HG03159 (cell line): ENCODE results near the gene FASN.
A peak's percentile ranks its signal among the peaks of the same experiment; 100 is the strongest.

Source experiments
- ATAC-seq: cut with Tn5 transposase; IDR thresholded peaks from one replicate; pipeline ENCODE4 v1.9.1; 2021; ENCODE audit warnings: mild to moderate bottlenecking, moderate library complexity; ENCODE audit not compliant: unreplicated experiment

The FASN gene

DNA sequence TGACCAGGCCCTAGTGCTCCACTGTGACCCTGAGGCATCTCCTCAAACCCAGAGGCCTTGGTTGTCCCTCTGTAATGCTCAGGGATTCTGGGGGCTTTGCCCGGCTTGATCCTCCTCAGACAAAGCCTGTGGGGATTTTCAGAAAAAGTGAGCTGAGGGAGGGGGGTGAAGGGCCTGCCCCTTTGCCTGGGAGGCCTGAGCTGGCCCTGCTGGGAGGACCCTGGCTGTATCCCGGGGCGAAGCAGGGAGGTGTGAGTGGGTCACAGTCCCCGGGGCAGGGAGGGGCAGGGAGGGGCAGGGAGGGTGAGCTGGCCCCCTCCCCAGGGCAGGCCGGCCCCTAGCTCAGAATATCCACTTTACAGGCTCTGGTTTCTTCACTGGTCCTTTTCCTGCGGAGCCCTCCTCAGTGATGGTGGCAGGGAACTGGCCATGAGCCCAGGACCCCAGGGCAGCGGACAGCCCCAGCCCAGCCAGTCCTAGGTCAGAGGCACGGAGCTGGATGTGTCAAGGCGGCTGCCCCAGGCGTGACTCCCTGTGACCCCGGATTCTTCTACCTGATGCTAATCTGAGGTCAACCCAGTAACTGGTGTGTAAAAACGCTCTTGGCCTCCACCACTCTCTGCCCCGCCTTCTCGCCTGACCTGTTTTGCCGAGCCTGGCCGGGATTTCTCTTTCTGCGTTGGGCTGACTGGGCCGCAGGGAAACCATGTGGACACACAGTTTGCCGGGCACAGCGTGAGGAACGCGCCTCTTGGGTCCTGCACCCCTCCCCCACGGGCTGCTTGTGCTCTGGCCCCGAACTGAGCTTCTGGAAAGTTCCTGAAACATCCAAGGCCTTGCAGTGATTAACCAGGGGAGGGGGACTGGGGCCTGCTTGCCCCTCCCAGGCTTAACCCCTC lies 5.8 kb upstream of the FASN start:
- no peak for ATAC-seq

DNA sequence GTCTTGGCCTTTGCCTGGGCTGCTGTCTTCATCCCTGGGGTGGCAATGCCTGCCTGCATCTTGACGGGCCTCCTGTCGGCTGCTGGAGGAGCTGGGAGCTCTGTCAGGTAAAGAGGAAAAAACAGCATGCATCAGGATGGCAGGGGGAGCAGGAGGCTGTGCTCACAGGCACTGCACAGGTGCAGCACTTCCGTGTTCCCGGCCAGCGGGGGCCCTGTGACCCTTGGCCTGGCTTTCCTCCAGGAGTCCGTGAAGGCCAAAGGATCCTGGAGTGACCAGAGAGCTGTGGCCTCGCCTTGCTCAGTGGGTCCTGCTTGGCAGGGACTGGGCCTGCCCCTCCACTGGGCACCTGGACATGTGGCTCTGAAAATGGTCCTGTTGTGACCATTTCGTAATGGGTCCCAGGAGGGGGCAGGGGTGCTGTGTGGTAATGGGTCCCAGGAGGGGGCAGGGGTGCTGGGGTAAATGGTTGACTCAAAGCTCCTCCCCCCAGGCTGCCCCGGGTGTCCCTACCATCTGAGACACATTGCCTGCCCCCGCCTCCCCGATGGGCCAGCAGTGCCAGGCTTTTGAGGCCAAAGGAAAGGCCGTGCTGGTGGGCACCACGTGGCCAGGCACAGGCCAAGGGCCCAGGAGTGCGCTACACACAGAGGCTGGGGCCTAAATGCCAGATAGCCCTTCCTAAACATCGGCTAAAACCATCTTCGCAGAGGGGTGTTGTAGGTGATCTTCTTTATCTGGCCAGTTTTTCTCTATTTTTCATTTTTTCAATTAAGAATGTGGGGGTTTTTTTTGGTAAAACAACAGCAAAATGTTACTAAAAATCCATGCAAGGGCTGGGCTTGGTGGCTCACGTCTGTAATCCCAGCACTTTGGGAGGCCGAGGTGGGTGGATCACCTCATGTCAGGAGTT lies 4.0 kb upstream of the FASN start:
- ATAC-seq, result no peak

DNA sequence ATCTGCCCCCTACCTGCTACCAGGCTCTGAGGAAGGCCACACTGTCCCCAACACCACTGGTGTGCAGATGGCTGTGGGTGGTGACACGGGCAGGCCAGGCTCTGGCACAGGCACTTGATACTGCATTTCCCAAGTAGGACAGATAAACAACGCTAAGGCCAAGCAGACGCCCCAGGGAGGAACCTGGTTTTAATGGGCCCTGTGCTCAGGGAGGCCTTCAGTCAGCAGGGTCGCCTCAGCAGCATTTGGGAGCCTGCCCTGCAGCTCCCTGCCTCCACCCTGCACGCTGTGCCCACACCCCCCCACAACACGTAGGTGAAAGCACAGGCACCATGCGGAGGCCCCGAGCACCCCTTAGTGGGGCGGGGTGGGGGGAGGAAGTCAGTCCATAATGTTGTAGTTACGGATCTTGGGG lies 3.3 kb upstream of the FASN start:
- ATAC-seq, result no peak

- ATAC-seq, result no peak
Observed at GRCh38 chr17:82100502-82101298, 2.7 kb upstream of the FASN start.

DNA sequence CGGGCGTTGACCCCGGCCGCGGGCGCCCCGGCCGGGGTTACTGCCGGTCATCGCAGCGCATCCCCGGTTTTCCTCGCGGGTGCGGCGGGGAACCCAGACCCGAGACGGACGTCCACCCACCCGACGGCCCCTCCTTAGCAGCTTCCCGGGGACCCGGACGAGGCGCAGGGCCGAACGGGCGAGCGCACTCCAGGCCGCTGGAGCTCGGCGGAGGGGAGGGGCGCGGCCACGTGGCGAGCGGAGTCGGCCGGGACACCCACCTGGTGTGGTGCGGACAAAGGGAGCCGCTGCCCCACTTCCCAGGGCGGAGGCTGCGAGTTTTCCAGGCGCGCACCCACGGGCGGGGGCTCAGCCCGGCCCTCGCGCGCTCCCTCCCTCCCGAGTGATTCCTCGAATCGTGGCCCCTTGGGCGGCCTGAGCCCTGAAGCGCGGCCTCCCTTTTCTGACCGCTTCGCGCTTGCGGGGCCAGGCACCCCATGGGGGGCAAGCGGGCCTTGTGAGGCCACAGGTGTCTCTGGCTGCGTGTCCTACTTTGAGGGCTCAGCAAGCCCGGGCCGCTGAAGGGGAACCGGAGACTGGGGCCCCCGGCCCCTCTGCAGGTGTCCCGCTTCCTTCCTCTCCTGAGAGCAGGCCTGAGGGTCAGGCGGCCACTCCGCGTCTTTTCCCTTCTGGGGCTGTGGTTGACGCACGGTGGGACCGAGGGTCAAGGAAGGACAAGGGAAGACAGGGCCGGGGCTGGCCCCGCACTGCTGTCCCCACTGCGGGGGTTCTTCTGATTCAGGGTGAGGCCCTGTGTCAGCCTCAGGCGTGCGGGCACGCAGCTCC lies 1.1 kb upstream of the FASN start:
- peak; percentile 11 for ATAC-seq

GRCh38 chr17:82097919-82098168 lies 192 bp downstream of the FASN start:
- ATAC-seq, result no peak

- peak; percentile 0 for ATAC-seq
Observed at GRCh38 chr17:82097184-82097918, 685 bp downstream of the FASN start.

DNA sequence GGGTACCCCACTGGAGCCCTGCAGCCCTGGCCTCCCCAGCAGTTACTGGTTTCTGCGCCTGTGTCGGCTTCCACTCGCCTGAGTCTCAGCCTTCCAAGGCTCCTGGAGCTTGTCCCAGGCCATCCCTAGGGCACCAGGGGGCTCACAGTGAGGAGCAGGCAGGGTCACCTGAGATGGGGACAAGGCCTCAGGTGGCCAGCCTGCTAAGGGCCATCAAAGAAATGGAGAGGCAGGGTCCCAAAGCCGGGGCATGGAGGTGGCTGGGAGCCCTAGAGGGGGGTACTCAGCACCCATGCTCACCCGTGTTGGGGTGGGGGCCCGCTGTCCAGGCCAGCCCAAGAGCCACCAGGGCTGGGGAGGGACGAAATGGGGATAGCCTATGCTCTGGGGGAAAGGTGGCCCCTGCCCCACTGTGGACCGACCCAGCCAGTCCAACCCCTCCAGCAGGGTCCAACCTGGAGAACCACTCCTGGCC lies 1.3 kb downstream of the FASN start:
- no peak for ATAC-seq

DNA sequence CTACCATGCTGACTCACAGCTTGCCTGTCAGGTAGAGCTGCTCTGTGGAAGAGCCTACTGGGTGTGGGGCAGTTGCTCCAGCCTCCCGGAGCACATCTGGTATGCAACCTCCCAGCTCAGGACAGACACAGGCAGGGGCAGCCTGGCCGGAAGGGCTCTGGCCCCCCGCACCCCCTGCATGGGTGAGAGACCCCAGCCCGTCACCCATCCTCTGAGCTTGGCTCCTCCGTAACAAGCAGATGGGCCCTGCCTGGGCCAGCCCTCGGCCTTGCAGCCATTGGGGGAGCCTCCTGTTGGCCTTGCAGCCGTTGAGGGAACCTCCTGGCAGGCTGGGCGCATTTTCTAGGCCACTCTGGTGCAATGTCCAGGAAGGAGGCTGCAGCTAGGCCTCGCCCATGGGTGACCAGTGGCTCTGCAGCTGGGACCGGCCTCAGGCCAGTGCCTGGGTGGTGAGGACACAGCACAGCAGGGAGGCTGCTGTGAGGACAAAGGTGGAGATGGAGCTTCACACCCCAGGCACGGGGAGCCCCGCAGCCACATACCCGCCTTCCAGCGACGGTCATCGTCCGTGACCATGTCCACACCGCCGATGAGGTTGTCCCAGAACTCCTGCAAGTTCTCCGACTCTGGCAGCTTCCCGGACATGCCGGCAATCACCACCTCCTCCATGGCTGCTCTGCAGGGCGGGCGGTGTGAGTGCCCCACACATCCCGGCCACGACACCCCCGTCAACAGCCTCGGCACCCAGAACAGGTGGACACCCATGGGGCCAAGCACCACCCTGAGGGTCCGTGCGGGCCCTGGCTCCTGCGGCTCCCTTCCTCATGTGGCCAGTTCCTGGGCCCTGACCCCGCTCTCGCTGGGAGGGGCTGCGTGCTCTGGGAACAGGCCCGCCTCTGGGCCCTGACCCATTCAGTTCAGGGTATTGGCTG lies 2.0 kb downstream of the FASN start:
- no peak for ATAC-seq

GRCh38 chr17:82094931-82095776 lies 2.9 kb downstream of the FASN start:
- no peak for ATAC-seq

DNA sequence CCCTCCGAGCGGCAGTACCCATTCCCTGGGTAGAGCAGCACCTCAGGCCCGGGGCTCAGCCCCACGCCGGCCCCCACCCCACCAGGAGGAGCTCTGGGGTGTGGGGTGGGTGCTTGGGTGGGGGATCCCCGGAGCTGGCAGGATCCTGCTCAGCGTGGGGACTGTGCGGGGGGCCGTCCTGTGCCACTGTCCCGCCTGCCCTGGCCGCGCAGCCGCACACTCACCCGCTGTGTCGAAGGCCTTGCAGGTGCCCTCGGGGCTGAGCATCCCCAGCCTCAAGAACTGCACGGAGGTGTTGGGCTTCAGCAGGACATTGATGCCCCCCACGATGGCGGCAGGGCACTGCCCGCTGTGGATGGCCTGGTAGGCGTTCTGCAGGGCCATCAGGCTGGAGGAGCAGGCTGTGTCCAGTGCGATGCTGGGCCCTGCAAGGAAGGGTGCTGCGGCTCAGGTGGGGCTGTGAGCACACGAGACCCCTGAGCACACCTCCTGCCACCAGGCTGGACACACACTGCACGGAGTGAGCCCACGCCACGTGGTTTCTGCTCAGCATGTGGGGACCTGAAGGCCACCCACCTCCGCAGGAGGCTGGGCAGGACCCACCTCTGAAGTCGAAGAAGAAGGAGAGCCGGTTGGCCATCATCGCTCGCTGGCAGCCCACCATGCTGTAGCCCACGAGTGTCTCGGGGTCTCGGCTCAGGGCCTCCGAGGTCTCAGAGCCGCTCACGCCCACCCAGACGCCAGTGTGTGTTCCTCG lies 4.9 kb downstream of the FASN start:
- ATAC-seq, result no peak

DNA sequence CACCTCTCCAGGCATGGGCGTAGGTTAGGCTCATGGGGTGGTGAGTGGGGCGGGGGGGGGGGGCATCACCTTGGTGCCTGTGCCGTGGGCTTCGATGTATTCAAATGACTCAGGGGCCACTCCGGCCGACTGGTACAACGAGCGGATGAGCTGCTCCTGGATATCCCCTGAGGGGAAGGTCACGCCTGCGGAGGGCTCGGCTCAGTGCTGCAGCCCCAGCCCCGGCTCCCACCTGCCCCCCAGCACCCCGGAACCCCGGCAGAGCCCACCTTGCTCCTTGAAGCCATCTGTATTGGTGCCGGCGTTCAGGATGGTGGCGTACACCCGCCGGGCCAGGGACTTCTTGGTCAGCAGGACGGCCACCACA lies 5.4 kb downstream of the FASN start:
- no peak for ATAC-seq

GRCh38 chr17:82092094-82092586 lies 5.9 kb downstream of the FASN start:
- ATAC-seq, result no peak

GRCh38 chr17:82091264-82092066 lies 6.6 kb downstream of the FASN start:
- ATAC-seq, result no peak

- no peak for ATAC-seq
Observed at GRCh38 chr17:82090549-82091263, 7.3 kb downstream of the FASN start.
